Activated naive CD8-positive, alpha-beta T cell treated with anti-CD3 and anti-CD28 coated beads, Interleukin-2, amount 50 U/mL, for 16 hours (primary cell): Measurements from ENCODE around the gene SLC30A2.
A peak's percentile ranks its signal among the peaks of the same experiment; 100 is the strongest.

ENCODE experiments used
- DNase-seq: peaks from one replicate; pipeline ENCODE4 v3.0.0-alpha.2; 2020; ENCODE audit warnings: low read depth, low spot score

Gene SLC30A2

DNA sequence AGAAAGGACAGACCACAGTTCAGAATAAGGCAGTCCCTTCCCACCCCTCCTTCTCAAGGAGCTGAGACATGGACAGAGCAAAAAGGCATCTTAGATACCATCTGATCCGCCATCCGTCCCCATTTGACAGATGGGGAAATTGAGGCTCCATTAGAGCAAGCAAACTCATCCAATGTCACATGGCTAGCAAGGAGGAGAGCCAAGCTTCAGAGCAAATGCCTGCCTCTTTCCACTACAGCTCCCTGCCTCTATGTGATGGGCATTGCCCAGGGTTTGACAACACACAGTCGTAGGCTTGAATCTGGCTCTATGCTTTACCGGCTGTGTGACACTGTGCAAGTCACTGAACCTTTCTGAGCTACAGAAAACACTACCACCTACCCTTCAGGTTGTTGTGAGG, 3.9 kb downstream of the SLC30A2 start:
- DNase-seq, result no peak

- no peak for DNase-seq
These were observed 4.5 kb downstream of the SLC30A2 start for GRCh38 chr1:26041401-26041800.

GRCh38 chr1:26038904-26039303, 7.0 kb downstream of the SLC30A2 start:
- no peak for DNase-seq

DNA sequence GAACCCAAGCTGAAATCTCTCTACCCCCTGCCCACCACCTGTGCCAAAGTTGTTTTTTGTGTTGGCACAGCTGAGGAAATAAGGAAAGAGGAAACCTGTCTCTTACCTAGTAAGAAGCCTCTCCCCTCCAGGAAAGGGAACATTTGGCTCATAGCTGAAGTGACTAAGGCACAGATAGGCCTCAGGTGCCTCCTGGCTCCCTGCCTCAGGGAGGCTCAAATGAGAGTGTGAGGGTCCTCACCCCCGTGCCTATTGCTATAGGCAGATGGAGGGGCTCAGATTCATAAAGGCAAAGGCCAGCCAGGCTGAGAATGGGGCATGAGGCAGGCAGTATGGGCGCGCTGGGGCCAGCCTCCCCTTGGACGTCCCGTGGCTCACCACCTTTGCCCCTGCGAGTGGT, 7.4 kb downstream of the SLC30A2 start:
- no peak for DNase-seq

DNA sequence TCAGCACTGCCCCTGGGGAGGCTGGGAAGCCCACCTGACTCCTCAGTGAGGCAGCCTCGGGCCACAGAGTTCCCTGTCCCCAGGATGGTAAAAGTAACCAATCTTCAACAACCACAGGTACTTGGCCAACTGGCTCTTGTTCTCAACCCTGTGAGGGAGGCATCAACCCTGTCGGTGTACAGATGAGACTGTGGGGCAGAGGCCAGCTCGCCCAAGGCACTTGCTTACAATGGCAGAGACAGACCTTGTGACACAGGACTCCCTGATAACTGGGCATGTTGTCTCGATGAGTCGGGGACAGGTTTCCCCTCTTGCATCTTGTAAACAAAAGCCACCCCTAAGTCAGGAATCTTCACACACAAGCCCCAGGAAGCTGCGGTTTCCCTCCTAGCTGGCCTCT, 8.0 kb downstream of the SLC30A2 start:
- no peak for DNase-seq

DNA sequence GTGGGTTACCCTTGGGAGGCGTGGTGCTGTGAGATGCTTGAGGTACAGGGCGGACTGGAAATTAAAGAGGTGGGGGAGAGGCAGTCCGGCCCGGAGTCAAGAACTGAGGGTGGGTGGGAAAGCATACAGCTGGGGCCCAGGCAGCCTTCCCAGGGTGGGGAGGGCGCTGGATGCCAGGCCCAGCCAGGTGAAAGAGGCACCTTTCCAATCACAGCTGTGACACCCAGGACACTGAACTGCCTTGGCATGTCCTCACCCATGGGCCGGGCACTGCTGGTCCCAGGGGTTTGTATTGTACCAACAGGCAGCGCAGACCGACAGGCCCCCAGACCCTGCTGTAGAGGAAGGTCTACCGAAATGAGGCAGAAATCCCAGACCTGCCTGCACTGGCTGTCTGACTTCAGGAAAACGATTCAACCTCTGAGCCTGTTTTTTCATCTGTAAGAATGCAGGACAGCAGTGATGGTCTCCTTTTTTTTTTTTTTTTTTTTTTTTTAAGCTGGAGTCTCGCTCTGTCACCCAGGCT, 9.1 kb downstream of the SLC30A2 start:
- DNase-seq, result no peak

GRCh38 chr1:26035959-26036755, 9.8 kb downstream of the SLC30A2 start:
- peak; percentile 57 for DNase-seq

DNA sequence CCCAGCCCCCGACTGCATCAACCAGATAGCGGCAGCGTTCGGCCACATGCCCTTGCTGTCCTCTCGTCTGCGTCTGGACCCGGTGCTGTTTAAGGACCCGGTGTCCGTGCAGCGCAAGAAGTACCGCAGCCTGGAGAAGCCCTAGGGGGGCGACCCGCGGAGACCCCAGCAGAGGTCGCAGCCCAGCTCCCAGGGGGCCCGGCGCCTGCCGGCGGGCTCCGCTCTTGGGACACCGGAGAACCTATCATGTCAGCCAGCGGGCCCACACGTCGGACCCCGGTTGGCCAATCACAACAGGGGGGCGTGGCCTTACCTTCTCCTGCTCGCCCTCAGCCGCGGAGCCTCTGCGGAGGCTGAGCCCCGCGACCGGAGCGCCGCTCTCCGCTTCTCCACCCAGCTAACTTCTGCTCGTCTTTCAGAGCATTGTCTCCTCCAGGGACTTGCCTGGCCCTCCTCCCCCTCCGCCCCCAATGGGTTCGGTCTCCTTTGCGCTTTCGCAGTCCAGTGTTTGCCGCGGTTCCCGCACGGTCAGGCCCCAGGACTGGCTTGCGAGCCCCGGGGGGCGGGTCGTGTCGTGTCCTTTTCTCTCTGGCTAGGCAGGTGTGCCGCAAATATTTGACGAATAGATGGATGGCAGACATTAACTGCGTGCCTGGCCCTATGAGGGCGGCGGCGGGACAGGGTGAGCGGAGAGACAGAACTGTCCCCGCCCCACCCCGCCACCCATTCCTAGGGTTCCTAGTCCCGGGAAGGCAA, 10.5 kb downstream of the SLC30A2 start:
- peak; percentile 86 for DNase-seq

DNA sequence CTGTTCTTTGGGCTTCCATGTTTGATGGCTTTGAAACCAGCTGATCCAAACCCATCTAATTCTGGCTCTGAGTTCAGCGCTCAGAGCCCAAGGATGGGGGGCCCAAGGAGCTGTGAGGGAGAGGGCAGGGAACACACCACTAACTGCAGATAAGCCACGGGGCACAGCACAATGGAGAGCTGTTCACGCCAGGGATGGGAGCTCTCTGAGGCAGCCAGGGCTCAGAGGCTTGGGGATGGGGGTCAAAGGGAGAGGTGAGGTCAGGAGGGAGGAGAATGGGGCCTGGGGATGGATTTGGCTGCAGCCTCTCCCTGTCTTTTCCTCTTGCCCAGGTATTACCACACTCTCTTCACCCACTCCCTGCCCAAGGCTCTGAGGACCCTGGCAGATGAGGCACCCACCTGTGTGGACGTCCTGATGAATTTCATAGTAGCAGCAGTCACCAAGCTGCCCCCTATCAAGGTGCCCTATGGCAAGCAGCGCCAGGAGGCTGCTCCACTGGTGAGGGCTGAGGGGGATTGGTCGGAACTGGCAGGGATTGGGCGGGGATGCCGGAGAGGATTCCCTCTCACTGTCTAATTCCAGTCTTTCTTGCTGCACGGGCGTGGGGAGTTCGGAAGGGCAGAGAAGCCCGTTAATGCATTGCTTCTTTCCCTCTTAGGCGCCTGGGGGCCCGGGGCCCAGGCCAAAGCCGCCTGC, 11.3 kb downstream of the SLC30A2 start:
- DNase-seq, result no peak

GRCh38 chr1:26032656-26033357, 13.1 kb downstream of the SLC30A2 start:
- no peak for DNase-seq

DNA sequence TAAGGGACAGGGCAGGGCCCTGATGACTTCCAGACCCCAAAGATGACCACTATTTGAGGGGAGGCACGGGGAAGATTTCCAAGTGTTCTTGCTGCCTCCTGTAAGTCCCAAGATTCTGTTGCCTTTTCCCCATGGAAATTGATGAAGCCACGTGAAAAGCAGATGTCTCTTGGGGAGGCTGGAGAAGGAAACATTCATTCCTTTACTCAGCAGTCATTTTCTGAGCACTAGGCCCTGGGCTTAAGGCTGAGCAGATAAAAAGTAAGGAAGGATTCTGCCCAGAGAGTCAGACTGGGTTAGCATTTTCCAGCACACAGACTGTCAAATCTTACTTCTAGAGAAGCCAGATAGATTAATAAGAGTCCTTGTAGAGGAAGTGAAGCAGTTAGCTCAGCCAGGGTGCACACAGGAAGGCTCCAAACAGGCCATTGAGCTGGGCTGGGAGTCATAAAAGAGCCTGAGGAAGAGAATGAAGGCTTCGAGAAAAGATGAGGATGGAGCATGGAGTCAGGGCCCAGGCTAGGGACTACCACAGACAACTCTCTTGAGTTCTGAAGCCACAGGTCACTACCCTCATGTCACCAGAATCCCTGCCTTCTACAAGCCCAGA, 14.2 kb downstream of the SLC30A2 start:
- DNase-seq, result no peak

- DNase-seq, result no peak
These were observed 14.7 kb downstream of the SLC30A2 start for GRCh38 chr1:26031196-26031595.

DNA sequence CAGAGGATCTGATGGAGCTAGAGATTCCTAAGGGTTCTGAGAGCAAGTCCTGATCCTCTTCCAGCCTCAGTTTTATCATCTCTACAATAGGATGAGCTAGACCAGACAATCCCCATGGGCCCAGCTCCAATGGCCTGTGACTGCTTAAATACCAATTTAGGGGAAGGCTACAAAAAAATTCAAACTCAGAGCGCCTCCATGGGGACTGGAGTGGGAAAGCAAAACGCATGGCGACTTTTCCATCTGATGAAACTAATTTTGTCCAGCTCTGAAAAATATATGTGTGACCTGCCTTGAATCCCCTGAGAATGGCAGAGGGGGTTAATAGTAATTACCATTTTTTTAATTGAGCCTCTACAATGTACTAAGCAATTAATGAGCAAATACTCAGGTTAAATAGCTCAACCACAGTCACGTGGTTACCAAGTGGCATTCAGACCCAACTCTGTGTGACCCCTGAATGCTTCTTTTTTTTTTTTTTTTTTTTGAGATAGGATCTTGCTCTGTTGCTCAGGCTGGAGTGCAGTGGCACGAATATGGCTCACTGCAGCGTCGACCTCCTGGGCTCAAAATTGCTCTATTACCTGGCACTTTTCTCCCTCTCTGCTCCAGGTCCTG, 15.9 kb downstream of the SLC30A2 start:
- DNase-seq, result no peak

DNA sequence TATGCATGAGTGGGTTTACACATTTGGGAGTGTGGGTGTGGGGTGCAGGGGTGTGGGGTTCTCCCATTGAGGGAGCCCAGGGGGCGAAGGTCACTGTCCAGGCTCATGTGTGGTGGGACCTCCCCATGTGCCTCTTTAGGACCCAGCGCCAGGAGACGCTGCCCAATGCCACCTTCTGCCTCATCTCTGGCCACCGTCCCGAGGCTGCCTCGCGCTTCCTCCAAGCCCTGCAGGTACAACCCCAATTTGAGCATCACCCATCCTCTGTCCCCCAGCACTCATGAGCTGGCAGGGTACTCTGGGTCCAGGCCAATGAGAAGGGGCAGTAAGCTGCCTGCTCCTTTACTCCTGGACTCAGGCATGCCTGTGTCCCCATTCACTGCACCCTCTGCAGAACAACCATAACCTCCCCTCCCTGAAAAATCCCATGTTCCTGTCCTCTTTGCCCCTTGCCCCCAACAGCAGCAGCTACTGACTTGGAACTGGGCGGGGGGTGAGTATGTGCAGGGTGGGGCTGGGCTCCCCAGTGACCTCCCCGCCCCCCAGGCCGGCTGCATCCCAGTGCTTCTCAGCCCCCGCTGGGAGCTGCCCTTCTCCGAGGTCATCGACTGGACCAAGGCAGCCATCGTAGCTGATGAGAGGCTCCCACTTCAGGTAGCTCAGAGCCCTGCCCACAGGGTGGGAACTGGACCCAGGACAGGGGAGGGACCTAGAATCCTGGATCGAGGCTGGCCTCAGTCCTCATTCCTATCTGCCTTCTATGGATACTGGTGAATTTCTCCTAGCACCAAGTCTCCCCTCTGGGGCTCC, 16.7 kb downstream of the SLC30A2 start:
- DNase-seq, result no peak

- DNase-seq, result no peak
These were observed 17.4 kb downstream of the SLC30A2 start for GRCh38 chr1:26028490-26028980.

DNA sequence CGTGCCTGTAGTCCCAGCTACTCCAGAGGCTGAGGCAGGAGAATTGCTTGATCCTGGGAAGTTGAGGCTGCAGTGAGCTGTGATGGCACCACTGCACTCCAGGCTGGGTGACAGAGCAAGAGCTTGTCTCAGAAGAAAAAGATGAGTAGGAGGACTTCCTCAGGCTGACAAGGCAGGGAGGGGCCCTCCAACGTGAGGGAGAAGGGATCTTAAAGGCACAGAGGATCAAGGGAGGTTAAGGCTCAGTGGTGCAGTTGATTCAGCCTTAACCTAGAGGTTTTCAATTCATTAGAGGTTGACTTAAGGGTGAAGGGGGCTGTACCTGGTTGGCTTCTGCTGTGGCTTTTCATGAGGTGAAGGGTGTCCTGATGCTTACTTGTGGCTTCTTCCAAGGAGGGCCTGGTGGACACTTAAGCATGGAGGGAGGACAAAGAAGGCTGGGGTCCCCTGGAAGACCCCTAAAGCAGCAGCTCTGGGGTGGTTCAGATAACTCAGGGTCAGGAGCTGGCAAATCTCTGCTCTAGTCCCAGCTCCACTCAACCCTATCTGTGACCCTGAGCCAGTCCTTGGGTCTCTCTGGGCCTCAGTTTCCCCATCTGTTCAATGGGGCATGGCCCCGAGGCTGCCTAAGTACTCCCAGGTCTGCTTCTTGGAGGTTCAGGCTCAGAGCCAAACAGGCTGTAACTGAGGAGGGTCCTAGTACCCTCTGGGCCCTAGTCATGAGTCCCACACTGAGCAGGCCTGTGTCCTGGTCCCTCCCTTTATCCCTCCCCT, 18.0 kb downstream of the SLC30A2 start:
- no peak for DNase-seq

GRCh38 chr1:26025517-26025916, 20.4 kb downstream of the SLC30A2 start:
- no peak for DNase-seq

GRCh38 chr1:26025060-26025459, 20.9 kb downstream of the SLC30A2 start:
- DNase-seq, result no peak

DNA sequence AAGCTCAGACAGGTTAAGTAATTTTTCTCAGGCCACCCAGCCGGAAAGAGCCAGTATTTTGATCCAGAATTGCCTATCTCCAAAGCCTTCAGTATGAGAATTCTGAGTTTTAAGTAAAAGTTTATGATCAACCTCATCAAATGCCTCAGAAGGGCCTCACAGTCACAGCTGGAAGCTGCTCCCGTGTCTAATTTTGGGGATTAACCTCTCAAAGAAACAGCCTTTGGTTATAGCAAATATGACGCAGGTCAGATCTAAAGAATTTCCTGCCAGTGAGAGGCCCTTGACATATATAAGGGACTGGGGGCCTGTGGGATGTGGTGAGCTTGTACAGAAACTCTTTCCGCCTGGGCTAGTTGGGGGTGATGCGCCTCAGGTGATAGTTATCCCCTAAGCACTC, 22.1 kb downstream of the SLC30A2 start:
- no peak for DNase-seq
